NCI-H1436 treated with DMSO at 0.1 percent for 48 hours (cell line): Measurements from ENCODE around the gene MACROD1.

Source experiments
- DNase-seq: peaks from one replicate; lab custom pipeline; 2025; lab: John Stamatoyannopoulos, UW

Gene MACROD1

DNA sequence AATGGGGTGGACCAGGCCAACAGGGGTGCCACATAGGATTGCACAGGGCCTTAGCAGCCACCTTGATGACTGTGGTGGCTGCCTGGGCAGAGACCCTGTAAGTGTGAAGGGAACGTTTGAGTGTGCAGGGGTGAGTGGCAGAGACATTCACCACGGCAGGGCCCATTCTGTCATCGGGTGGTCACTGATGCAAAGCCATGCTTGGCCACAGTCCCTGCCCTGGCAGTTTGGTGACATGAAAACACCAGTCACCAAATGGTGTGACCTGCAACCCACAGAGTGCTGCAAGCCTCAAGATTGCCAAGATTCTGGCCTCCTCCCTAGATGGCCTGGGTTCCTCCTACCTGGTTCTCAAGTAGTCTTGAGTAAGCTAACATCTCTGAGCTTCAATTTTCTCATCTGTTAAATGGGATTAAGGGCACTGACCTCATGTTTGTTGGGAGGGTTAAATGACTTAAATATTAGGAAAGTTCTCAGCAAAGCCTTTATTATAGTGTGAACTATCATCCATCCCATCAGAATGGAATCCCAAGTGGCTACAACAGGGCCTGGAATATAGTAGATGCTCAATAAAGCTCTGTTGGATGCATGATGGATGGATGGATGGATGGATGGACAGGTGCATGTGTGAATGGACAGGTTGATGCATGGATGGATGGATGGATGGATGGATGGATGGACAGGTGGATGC is 53.0 kb downstream of the MACROD1 start:
- no peak for DNase-seq

GRCh38 chr11:64110465-64111375 is 55.2 kb downstream of the MACROD1 start:
- DNase-seq, result no peak

- no peak for DNase-seq
Measured at GRCh38 chr11:64109332-64109731, 56.6 kb downstream of the MACROD1 start.

DNA sequence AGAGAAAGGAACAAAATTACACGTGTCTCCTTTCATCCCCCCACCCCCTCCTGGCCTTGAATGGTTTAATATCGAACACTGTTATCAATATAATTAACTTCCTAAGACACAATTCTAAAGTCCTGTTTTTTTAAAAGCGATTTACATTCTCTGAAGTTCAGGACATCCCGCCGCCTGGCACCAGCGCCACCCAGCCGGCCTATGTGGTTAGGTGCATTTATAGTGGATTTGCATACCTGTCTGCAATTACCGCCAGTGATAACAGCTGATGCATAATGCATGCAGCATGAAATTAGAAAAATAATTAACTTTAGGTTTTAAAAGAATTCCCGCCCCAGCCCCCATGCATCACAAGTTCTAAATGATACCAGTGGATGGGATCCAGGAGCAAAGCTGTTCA is 58.6 kb downstream of the MACROD1 start:
- no peak for DNase-seq

GRCh38 chr11:64104632-64105031 is 61.3 kb downstream of the MACROD1 start:
- no peak for DNase-seq

DNA sequence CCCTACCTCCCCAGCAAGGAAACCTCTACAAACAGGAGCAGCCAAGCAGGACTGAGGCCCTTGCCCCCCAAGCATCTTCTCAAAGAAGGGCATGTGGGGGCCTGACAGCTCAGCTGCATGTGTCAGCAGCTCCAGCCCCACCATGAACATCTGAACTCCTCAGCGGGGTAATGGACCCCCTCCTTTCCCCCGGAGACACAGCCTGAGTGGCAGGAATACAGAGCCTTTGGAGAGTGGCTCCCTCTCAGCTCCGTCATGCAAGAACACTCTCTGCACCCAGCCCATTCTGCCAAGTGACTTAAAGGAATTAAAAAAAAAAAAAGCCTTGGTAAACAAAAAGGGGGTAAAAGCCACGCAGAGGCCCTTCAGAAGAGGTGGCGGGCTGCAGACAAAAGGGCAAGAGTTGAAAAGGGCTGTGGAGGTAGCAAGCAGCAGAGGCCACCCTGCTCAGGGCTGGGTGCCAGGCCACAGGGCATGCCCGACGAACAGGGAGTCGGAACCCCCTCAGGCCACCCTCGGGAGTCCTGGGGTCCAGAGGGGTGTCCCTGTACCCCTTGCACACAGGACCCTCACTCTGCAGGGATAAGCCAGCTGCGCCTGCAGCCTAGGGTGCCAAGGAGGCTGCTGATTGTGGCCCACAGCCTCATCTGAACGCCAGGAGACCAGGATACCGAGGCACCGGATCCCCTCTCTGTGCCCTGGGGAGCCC is 62.5 kb downstream of the MACROD1 start:
- DNase-seq, result no peak

DNA sequence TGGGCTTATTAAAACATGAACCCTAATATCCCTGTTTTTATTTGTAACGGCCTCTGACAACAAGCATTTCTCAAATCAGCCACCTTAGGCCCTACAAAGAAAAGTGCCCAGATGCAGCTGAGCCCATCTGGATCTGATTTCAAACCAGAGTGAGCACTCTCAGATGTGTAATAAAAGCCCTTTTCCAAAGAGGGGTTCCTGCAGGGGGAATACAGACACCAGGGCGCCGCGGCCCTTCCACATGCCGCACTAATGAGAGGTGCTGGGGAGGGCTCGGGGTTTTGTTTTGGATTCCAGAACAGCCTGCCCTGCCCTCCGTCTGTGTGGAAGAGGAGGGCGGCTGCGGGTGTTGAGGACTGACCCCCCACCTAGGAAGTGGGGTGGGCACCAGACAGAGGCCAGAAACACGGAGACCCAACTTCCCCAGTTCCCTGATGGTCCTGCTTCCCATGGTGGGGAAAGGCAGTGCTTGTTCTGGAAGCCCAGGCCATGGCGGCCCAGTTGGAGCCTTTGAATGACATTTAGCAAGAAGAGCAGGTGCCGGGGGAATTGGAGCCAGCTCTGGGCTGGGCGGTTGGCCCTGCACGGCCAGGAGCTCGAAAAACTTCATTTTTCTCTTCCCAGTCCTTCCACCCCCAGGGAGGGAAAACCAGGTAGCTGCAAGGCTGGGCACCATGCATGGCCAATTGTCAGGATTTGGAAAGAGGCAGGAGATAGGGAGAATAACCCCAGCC is 63.7 kb downstream of the MACROD1 start:
- no peak for DNase-seq

DNA sequence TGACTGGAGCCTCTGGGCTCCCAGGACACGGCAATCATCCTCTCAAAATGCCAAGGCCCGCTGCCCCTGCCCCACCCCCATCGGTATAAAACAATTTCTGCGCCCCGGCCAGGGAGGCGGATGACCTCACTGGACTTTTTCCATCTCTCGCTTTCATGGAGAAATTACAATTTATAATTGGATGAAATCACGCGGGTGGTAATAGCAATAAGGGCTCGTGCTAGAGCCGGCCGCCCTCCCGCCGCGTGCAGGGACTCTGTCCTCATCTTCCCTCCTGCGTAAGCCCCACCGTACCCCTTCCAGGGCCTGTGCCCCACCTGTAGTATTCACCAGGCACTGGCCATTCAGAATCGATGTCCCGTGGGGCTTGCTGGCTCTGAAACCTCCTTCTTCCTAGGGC is 64.5 kb downstream of the MACROD1 start:
- DNase-seq, result no peak

DNA sequence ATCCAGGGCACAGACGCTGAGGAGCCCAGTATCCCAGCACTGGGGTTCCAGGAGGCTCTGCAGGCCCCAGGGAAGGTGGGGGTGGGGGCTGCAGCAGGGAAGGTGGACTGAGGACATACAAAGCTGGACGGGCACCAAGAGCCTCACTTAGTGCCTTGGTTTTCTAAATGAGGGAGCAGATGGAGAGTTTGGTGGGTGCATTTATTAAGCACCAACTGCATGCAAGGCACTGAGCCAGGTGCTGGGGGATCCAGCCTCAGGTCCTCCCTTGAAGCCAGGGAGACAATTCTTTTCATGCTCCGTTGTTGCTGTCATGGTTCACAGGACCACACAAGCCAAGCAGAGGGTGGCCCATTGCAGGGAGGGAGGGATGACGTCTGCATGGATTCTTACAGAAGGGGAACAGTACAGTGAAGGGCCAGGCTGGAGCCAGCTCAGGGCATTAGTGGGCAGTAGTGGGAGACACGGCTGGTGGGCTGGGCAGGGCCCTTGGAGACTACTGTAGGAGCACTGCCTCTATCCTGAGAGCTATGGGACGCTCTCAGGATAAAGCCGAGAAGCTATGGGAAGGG is 65.0 kb downstream of the MACROD1 start:
- DNase-seq, result no peak

GRCh38 chr11:64100360-64100759 is 65.6 kb downstream of the MACROD1 start:
- DNase-seq, result no peak

GRCh38 chr11:64099436-64099835 is 66.5 kb downstream of the MACROD1 start:
- DNase-seq, result no peak

DNA sequence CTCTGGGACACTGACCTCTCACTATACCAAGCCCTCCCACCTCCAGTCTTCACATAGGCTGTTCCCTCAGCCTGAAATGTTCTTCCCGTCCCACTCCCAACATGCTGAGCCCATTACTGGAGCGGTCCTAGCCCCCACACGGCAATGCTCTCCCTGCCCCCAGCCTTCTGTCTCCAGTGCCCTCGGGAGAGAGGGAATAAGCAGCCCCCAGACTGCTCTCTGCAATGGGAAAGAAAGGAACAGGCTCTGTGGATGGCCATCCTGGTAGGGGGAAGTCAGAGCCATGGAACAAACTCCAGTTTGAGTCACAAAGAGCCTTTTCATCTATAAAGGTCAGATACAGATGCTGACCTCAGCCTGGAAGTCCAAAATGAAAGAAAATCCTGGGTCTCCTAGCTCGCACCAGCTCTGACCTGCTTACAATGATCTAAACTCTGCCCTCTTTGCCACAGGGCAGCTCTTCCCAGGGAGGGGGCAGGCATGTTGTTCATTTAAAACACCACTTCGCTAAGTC is 67.5 kb downstream of the MACROD1 start:
- DNase-seq, result no peak

DNA sequence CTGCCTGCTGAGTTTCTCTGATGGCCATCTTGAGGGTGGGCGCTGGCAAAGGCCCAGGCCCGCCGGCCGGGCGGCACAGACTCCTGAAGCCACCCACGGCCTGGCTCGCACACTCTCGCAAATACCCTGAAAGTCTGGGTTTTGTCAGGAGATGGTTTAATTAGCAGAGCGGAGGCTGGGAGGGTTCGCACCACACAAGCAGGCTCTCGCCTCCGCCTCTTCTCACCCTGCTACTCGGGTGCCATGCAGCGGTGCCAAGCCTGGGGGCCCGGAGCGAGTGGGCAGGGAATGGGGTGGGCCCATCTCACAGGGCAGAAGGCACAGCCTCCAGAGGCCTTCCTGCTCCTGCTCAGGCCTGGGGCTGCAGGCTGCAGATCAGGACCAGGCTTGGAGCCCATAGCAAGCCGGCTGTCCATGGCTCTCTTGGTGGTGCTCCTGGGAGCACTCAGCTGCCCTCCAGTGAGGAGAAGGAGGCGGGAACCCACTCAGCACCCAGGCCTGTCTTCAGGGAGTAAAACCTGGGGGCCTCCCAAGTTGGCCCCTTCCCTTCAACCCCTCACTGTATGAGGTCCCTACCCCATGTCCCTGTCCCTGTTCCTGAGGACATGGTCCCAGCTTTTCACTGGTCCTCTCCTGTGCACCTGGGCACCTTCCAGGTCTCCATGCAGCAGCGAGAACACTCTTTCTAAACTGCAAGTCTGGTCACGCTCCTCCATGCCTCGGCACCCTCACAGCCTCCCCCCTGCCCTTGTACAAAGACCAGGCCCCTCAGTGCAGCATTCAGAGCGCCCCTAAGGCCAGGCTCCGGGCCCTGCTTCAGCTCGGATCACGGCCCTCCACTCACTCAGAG is 68.2 kb downstream of the MACROD1 start:
- DNase-seq, result no peak

GRCh38 chr11:64096835-64097234 is 69.1 kb downstream of the MACROD1 start:
- no peak for DNase-seq

- DNase-seq, result no peak
Measured at GRCh38 chr11:64095949-64096348, 70.0 kb downstream of the MACROD1 start.

GRCh38 chr11:64095273-64095817 is 70.6 kb downstream of the MACROD1 start:
- DNase-seq, result no peak

GRCh38 chr11:64094463-64095260 is 71.3 kb downstream of the MACROD1 start:
- no peak for DNase-seq

DNA sequence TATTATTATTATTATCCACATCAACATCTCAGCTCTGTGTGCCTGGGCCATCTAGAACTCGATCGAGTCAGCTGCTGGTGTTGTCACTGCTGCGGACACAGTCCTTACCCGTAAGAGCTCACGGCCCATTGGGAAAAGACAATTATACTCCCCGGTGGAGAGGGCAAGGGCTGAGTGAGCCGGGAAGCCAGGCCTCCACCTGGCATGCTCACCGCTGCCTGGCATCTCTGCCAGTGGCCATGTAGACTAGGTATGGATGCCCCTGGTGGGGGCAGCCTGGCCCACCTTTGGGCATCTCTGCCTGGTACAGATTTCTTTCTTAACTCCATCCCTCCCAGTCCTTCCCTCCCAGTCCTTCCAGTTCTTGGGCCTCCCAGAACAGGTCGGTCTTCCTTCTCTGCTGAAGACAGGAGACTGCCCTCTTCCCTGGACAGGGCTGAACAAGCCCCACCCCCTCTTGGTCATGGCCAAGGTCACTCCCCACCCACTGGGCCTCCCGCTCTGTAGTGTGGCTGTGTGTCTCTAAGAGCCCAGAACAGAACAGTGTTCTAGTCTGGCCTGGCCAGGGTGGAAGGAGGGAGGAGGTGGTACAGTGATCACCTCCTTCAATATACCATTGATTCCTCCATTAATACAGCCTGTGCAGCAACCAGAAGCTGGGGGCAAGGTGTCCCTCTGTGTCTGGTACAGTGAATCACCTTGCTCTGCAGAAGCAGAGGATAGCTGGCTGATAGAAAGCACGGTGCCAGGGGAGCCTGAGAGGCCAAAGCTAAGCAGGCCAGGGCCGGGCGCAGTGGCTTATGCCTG is 72.5 kb downstream of the MACROD1 start:
- no peak for DNase-seq

DNA sequence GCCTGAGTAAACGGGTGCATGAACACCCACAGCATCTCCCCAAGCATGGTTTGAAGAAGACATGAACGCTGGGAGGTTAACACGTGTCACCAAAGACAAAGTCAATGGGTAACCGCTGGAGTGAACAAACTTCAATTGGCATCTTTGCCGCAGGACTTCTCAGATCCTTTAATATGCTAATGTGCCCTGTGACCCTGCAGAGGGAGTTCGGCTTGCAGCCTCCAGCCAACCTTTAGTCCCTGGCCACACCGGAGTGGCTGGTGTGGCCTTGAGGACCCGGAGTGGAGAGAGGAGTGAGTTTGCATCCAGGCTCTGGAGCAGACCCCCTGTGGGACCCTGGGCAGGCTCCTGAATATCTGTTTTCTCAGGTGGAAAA is 73.2 kb downstream of the MACROD1 start:
- DNase-seq, result no peak
